HG03159 (cell line): ENCODE data around the gene CEACAM18.
"Not testable (repeated sequence)": the region's sequence is repeated elsewhere in the genome, so short reads cannot be mapped to it uniquely, and the experiment has no call there.

Experiments used
- ATAC-seq: cut with Tn5 transposase; IDR thresholded peaks from one replicate; pipeline ENCODE4 v1.9.1; 2021; ENCODE audit warnings: mild to moderate bottlenecking, moderate library complexity; ENCODE audit not compliant: unreplicated experiment

Gene CEACAM18

DNA sequence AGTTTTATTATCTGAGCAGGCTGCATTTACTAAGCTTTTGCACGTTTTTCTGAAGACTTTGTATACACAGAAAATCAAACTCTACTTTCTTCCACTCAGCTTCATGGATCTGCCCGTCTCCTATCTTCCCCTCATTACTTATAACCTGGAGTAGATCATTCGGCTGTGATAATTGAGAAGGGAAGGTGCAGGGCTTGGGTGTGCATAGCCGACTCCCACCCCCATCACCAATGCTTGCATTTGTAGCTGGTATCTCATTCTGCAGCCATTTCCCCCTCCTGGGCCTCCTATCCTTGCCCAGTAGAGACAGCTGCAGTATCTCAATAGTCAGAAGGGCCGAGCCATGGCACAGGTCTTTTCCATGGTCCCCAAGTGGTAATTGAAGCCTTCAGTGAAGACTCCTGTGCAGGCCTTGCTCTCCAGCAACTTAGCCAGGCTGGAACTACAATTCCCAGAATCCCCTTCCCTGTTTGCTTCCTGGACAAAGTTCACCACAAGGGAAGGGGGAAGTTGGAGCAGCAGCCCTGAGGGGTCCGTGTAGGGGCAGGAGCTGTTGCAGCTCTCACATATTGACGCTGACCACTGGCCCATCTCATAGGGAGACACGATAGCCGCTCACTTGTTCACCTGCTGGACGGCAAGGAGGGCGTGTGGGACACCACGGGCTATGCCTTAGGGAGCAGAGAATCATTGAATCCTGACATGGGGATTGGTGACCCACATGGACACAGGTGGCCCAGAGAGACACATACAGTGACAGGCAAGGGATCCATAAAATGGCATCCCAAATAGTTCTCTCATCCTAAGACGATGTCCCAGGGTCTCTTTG is 18.0 kb upstream of the CEACAM18 start:
- ATAC-seq, result no peak

GRCh38 chr19:51461723-51462161 is 16.6 kb upstream of the CEACAM18 start:
- ATAC-seq, result no peak

DNA sequence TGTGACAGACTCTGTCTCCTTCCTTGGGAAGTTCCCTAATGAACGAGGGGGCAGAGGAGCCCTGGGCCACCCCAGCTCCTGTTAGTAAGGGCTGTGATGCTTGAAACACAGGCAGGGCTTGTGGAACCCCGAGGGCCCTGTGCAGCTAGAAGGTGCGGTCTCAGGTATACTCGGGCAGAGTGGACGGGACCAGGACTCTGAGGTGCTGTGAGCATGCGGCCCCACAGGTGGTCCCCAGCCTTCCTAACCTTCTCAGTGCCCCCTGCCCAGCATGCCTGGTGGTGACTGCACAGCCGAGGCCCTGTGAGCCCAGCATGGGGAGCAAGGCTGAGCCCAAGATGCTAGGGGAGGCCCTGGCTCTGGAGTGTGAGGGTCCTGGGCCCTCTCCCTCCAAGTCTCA is 16.1 kb upstream of the CEACAM18 start:
- ATAC-seq, result no peak

- ATAC-seq, result no peak
Measured at GRCh38 chr19:51462681-51463080, 15.7 kb upstream of the CEACAM18 start.

DNA sequence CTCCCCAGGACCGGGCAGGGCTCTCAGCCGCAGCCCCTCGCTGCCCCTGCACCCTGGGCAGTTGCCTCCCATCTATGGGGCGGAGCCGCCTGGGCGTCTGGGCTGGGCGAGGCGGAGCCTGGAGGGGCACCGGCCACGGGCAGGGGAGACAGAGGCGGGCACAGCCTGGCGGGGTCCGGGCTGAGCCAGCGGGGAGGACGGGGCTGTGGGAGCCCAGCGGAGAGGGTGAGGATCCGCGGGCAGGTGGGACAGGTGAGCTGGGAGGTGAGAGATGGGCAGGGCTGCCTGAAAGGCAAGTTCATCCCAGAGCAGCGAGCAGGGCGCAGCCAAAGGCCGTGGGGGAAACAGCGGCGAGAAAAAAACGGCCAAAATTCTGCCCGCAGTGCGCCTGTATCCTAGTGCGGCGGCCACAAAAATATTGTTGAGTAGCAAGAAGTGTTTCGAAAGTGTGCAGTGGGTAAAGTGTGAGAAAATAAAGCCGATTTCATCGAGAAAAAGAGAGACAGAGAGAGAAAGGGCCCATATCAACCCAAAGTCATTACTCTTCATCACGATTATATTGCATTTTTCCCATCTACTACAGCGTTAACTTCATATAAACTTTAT is 14.3 kb upstream of the CEACAM18 start:
- ATAC-seq, result not testable (repeated sequence)

DNA sequence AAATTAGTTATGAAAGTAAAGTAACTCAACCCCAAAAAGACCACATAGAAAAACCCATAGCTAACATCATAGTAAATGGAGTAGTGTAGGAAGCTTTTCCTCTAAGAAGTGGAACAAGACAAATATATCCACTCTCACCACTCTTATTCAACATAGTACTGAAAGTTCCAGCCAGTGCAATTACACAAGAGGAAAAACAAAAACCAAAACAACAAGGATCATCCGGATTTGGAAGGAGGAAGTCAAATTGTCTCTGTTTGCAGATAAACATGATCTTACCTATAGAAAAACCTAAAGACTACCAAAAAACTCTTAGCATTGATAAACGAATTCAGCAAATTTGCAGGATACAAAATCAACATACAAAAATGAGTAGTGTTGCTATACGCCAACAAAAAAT is 11.6 kb upstream of the CEACAM18 start:
- ATAC-seq, result no peak

GRCh38 chr19:51467864-51468544 is 10.3 kb upstream of the CEACAM18 start:
- ATAC-seq, result no peak

DNA sequence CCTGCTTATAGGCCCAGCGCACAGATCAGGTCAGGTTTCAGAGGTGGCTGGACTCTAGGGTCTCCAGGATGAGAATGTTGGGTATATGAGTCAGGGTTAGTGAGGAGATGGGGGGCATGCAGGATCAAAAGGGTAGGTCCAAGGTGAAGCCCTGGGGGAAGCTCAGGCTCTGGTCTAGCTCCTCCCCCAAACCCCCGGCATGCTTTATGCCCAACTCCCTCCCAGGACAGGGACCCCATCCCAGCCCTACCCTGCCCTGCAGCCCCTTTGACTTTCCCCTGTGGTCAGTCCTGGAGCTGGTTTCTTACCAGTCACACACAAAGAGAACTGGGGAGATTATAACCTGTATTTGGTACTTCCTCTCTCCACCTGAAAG is 9.8 kb upstream of the CEACAM18 start:
- ATAC-seq, result no peak

DNA sequence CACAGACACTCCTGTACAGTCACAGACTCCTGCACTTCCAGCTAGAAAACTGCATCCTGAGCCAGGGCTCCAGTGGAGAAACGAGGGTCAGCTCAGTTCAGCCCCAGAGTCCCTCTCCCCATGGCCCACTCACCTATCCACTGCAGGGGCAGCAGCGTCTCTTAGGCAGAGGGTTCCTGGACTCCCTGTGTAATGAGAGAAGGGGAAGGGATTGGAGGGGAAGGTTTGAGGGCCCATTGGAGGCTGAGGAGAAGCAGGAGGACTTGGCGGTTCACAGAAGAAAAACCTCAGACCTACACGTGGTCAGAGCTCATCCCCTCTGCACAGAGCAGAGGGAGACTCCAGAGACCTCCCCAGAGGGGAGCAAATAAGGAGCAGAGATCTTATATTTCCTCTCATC is 9.2 kb upstream of the CEACAM18 start:
- no peak for ATAC-seq

DNA sequence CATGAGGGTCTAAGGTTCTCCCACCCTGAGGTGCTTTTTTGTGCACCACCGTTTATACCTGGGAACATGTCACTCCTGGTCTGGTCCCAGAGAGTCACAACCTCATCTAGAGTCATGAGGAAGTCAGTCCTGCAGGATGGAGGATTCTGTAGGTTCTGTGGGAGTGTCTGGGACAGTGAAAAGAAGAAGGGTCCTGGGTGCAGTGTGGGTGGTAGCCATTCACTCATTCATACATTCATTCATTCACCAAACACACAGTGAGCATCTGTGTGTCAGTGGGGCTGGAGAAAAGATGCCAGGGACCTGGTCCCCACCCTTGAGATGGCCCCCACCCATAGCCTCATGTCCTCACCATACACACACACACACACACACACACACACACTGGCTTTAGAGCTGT is 8.7 kb upstream of the CEACAM18 start:
- ATAC-seq, result no peak

GRCh38 chr19:51470966-51471365 is 7.4 kb upstream of the CEACAM18 start:
- no peak for ATAC-seq

DNA sequence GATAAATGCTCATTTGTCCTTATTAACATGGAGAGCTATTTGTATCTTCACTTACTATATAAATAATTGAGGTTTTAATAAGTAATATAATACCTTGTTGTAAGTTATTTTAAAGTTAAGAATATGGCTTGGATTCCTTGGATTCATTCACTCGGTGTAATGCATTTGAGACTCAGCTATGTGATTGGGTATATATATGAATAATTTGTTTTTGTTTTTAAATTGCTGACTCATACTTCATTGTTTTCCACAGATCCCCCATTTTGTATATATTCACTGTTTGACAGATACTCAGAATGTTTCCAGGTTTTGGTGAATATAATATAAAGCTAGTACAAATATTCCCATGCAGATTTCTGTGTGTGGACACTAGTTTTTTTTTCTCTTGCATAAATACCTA is 6.8 kb upstream of the CEACAM18 start:
- no peak for ATAC-seq

GRCh38 chr19:51472607-51473006 is 5.7 kb upstream of the CEACAM18 start:
- ATAC-seq, result no peak

- ATAC-seq, result no peak
Measured at GRCh38 chr19:51473009-51473707, 5.2 kb upstream of the CEACAM18 start.

GRCh38 chr19:51476164-51476563 is 2.2 kb upstream of the CEACAM18 start:
- ATAC-seq, result no peak

DNA sequence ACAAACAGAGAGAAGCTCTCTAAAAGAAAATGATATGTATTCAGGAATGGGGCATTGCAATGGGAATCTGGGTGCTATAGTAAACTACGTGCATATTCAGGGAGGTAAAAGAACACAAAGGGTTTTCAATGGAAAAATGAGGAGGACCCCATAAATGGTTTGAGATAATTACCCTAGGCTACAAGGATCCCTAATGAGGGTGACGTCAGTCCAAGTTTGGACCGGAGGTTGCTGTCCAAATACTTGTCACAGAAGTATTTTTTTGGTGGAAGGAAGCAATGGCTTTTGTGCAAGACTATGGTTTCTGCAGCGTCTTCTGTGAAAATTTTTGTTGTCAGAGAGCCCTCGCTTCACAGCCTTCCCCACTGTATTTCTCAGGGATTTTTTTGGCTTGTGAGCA is 995 bp upstream of the CEACAM18 start:
- ATAC-seq, result no peak

DNA sequence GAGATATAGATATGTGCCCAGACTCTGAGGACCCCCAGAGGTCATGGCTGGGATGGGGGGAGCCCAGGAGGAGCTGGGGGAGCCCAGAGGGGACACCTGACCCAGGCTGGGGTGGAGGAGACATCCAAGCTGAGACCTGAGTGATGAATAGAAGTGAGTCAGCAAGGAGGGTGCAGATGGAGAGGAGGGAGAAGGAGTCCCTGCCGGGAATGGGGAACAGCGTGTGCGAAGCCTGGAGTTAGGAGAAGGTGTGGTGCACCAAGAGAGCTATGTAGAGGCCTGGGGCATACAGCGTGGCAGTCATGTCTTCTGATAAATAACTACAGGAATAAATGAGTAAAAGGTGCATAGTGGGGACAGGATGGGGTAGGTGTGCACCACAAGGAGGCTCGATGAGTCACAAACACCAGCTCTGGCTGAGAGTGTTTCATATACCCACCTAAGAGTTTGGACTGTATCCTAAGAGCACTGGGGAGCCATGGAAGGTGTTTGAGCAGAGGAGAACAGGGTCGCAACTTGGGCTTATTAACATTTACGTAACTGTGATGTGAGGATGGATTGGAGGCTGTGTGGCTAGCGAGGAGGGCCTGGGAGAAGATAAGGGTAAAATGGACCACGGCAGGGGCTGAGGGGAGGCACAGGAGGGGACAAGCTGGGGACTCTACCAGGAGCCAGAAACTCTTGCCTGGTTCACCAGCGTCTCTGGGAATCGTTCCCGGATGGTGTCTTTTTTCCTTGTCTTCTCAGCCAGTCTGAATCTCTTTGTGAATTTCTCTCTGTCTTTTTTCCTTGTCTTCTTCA is 1.4 kb downstream of the CEACAM18 start:
- no peak for ATAC-seq

- ATAC-seq, result no peak
Measured at GRCh38 chr19:51480590-51480989, 2.3 kb downstream of the CEACAM18 start.

DNA sequence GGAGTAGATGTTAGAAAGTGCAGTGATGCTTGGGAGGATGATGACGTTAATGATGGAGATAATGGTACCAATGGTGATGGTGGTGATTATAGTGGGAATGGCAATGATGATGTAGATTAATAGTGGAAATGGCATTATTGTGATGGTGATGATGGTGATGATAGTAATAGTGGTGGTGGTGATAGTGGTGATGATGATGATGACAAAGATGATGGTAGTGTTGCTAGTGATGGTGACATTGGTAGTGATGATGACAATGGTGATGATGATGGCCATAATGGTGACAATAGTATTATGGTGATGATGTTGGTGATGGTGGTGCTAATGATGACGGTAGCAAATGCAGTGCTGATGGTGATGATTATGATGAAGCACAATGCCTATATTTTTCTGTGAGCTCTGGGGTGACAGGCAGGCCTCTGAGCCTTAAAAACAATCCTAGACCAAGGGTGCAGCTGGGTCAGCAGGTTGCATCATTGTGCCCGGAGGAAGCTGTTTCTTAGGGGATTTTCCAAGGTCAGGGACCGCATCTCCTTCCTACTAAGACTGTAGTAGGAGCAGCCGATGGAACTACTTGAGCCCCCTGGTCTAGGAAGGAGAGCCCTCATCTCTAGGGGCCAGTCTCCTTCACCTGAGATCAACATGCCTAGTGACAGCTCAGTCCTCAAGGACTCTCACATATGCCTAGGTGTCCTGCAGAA is 7.8 kb downstream of the CEACAM18 start:
- no peak for ATAC-seq

GRCh38 chr19:51488491-51488890 is 10.2 kb downstream of the CEACAM18 start:
- ATAC-seq, result no peak
